GM12873 (cell line): ENCODE measurements around the gene SLC39A11.

Experiments used
- TF ChIP-seq, protein P1 (sequence below): IDR thresholded peaks from 2 replicates; pipeline ENCODE4 v1.5.1; 2012; ENCODE audit warnings: low read depth, mild to moderate bottlenecking, moderate library complexity, low read length, control low read depth; ENCODE audit not compliant: insufficient read depth; ENCODE audit errors: missing control alignments

The SLC39A11 gene

DNA sequence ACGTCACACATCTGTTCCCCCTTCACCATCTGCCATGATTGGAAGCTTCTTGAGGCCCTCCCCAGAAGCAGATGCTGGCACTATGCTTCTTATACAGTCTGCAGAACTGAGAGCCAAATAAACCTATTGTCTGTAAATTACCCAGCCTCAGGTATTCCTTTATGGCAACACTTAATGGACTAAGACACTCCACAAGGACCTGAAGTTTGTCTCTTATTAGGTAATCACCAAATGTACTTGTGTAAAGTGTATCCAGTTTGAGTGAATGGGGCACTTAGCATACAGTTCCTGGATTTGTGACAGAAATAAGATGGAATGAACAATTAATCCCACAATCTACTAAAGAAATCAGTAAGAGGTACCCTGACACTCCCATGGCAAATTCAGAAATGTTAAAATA is 105.3 kb downstream of the SLC39A11 start:
- TF ChIP-seq, protein P1, sequence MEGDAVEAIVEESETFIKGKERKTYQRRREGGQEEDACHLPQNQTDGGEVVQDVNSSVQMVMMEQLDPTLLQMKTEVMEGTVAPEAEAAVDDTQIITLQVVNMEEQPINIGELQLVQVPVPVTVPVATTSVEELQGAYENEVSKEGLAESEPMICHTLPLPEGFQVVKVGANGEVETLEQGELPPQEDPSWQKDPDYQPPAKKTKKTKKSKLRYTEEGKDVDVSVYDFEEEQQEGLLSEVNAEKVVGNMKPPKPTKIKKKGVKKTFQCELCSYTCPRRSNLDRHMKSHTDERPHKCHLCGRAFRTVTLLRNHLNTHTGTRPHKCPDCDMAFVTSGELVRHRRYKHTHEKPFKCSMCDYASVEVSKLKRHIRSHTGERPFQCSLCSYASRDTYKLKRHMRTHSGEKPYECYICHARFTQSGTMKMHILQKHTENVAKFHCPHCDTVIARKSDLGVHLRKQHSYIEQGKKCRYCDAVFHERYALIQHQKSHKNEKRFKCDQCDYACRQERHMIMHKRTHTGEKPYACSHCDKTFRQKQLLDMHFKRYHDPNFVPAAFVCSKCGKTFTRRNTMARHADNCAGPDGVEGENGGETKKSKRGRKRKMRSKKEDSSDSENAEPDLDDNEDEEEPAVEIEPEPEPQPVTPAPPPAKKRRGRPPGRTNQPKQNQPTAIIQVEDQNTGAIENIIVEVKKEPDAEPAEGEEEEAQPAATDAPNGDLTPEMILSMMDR, result no peak

DNA sequence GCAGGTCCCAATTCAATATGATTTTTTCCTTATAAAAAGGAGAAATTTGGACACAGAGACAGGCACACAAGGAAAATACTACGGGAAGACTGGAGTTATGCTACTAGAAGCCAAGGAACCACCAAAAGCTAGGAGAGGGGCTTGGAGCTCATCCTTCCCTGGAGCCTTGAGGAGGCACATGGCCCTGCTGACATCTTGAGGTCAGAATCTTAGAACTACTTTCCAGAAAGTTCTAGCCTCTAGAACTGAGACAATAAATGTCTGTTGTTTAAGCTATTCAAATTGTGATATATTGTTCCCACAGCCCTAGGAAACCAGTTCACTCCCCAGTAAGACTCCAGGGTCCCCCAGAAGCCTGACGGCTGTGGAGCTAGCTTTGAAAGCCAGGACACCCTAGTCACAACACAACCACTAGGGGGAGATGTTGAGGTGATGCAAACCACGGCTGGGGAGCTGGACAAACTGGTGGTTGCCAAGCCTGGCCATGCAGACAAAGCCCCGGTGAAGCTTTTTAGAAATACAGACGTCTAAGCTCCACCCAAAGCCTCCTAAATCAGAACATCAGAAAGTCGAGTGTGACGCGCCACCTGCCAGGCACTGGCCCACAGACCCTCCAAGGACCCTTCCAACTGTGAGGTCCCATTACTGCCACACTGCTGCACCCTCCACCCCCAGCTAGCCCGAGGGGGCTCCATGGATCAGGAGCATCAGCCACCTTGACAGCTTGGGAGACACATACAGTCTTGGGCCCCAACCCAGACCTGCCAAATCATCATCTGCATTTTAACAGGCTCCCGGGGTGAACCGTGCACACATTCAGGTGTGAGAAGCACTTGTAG is 106.4 kb downstream of the SLC39A11 start:
- TF ChIP-seq, protein P1, result peak; percentile 93

DNA sequence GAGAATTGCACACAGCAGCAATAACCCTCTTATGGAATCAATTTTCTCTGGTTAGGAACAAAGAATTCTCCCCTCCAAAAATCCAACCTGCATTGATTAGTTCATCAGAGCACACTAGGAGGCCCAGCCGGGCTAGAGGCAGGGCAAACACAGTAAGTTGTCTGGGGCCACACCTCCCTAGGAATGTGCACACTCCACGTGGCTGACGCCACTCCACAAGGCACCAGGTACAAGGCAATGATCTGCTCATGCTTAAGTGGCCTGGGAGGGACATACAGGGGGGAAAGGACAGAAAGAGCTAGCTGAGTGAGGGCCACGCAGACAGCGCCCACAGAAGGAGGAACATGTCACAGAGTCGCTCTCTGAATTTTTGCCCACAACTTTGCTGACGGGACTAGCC is 107.6 kb downstream of the SLC39A11 start:
- TF ChIP-seq, protein P1, result no peak

DNA sequence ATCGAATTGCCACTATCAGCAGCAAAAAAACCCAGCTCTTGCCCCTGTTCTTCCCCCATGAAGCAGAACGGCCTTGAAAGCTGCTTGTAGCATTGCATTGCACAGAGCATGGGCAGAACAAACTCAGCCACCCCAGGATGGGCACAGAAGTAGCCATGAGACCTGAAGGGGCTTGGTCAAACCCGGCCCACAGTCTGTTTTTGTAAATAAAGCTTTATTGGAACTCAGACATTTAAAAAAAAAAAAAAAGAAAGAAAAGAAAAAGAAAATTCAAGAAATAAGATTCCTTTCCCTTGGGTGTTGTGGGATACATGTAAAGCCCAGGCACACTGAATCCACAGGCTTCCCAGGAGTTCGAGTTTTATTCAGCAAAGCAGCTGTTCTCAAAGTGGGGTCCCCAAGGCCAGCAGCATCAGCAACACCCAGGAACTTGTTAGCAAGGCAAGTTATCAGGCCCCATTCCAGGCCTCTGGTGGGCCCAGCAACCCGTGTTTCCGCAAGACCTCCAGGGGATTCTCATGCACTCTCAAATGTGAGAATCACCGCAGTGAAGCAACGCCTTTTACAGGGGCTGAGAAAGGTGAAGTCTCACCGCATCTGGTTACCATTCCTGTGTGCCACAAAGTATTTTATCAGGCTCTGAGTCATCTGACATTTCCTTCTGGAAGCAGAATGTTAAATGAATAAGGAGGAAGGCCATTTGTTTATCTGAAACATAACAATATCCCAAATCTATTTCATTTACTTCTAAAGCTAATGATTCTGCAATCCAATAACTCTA is 108.2 kb downstream of the SLC39A11 start:
- TF ChIP-seq, protein P1, result no peak

DNA sequence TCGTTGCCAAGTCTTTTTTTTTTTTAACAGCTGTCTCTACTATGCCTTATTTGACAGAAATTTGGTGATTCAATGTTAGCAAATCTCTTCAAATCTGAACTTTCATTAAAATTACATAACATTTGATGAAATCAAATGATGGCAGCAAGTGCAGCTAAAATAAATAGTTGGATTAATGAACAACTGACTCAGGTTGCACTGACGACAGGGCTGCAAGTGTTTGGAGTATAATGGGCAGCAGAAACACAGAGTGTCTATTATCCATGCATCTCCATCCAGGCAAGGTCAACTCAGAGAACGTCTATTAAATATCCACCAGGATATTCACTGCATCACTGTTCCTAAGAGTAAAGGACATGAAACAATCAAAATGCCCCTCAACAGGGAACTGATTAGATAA is 109.8 kb downstream of the SLC39A11 start:
- TF ChIP-seq, protein P1, result no peak

DNA sequence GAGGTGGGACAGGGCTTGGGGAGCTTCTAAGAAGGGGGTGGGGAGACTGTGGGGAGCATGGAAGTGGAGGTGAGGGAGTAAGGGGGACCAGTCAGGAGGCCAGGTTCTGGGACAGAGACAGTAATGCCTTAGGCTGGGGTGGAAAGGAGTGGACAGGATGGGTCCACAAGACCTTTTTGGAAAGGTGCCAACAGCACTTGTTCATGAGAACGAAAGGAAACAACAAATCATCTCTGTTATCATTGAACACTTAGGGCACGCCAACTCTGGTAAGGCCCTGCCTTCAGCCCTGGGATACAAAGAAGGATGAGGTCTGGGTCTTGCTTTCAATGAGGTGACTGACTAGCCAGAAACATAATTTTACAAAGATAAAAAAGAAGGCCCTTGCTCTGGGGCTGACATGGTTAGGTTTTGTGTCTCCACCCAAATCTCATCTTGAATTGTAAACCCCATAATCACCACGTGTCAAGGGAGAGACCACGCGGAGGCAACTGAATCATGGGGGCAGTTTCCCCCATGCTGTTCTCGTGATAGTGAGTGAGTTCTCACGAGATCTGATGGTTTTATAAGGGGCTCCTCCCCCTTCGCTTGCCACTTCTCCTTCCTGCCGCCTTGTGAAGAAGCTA is 113.8 kb downstream of the SLC39A11 start:
- TF ChIP-seq, protein P1, result no peak
